H7 (cell line): Measurements from ENCODE around the gene NLK. TPM values are rescaled to one million over a fixed set of nuclear protein-coding genes. Genes with fewer than 3 reads are reported as not detected.
"Not testable (repeated sequence)": the region's sequence is repeated elsewhere in the genome, so short reads cannot be mapped to it uniquely, and the experiment has no call there.

Experiments
- DNase-seq: peaks from one replicate; pipeline ENCODE4 v3.0.0; 2012
- H3K27me3 ChIP-seq: 2 replicates; pipeline ENCODE4 v1.6.0; 2011; ENCODE audit warnings: mild to moderate bottlenecking, low read length; ENCODE audit not compliant: control insufficient read depth, insufficient read depth
- H3K36me3 ChIP-seq: replicated peaks from 2 replicates; pipeline ENCODE4 v1.5.1; 2011; ENCODE audit warnings: low read length; ENCODE audit not compliant: control insufficient read depth, insufficient read depth
- H3K4me3 ChIP-seq: 2 replicates; pipeline ENCODE4 v1.5.1; 2011; ENCODE audit warnings: low read depth, mild to moderate bottlenecking, control low read depth, low read length, moderate library complexity; ENCODE audit not compliant: insufficient read depth
- total RNA-seq: library from RNA; depleted of rRNA; stranded (reverse); fragments of >200 nt; shearing (Covaris generic); gene quantifications from 2 replicates; pipeline ENCODE4 v1.2.3, GENCODE V29; 2014

Gene NLK
- total RNA-seq, 1 experiment from 2014 or later: 20.4 TPM

DNA sequence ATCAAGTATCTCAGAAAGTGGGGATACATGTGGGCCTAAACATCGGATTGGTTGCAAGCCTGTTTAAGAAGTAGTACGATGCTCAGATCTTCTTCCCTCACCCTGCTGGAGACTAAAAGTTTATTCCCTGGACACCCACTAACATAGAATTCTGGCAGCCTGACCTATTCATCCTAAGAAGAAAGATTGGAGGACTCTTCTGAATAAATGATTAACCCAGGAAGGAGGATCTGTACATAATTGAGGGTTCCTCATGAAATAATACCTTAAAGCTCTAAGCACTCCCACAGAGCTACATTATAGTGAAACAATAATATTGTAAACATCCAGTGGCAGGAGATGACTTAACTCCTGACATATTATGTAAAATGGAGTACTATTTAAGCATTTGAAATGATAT lies 111.7 kb downstream of the NLK start:
- Histone ChIP-seq H3K4me3 (no peak overlapping the region), H3K27me3 (no peaks in the 10 kb centered on the region), H3K36me3 (no peaks in the 10 kb centered on the region; the same call in 1 of the 2 replicates)
- DNase-seq: no peak

DNA sequence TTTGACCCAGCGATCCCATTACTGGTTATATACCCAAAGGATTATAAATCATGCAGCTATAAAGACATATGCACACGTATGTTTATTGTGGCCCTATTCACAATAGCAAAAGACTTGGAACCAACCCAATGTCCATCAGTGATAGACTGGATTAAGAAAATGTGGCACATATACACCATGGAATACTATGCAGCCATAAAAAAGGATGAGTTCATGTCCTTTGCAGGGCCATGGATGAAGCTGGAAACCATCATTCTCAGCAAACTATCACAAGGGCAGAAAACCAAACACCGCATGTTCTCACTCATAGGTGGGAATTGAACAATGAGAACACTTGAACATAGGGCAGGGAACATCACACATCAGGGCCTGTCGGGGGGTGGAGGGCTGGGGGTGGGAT lies 112.9 kb downstream of the NLK start:
- not testable (repeated sequence) for DNase-seq, H3K27me3 ChIP-seq, H3K36me3 ChIP-seq

DNA sequence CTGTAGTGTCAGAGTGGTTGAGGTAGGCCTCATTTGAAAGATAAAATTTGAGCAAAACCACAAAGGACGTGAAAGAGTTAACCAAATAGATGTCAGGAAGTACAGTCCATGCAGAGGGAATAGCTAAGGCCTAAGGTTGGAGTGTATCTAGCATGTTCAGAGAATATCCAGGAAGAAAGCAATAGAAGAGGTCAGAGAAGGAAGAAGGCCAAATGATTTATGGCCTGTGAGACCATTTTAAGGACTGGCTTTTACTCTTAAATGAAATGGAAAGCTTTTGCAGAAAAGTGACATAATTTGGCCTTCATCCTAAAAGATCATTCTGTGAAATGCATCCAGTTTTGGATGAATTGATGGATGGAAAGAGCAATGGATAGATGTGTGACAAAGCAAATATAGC lies 116.5 kb downstream of the NLK start:
- Histone ChIP-seq H3K36me3 (no peaks in the 10 kb centered on the region; the same call in 1 of the 2 replicates), H3K27me3 (no peaks in the 10 kb centered on the region), H3K4me3 (no peak overlapping the region)
- DNase-seq: no peak

More for the DNA sequence above, 112.9 kb downstream of the NLK start:
- not testable (repeated sequence) for H3K4me3 ChIP-seq

DNA sequence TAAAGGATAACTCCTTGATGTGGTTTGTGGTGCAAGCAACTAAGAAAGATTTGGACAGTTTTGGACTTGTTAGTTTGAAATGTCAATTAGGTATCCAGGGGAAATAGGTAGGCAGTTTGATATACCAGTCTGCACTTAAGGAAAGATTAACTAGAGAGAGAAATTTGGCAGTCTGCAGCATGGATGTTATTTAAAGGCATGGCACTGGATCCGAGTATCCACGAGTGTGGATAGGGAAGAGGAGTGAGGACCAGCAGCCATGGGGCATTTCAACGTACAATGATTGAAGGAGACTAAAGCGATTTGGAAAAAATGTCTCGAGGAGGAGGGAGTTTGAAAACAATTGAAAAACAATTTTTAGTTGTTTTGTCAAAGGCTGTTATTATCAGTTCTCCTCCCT lies 117.4 kb downstream of the NLK start:
- DNase-seq: no peak
- Histone ChIP-seq H3K36me3 (no peaks in the 10 kb centered on the region), H3K4me3 (no peak overlapping the region), H3K27me3 (no peaks in the 10 kb centered on the region)

DNA sequence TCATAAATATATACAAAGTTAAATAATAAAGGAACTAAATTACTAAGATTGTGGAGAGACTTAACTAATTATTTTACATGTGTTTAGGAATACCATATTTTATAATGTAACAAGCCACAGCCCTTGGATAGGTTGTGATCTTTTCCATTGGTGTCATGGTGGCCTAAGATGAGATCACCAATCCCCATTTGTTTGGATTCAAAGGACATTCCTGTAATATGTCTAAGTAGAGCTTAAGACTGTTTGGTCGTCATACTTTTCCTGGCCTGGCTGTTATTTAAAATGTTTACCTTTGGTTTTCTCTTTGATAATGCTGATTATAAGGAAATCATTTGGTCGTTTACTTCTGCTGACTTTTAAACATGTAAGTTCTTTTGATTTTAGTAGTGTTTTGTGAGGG lies 118.1 kb downstream of the NLK start:
- DNase-seq: no peak
- H3K27me3 ChIP-seq: no peaks in the 10 kb centered on the region
- no peak overlapping the region for H3K4me3 ChIP-seq
- H3K36me3 ChIP-seq: no peaks in the 10 kb centered on the region

DNA sequence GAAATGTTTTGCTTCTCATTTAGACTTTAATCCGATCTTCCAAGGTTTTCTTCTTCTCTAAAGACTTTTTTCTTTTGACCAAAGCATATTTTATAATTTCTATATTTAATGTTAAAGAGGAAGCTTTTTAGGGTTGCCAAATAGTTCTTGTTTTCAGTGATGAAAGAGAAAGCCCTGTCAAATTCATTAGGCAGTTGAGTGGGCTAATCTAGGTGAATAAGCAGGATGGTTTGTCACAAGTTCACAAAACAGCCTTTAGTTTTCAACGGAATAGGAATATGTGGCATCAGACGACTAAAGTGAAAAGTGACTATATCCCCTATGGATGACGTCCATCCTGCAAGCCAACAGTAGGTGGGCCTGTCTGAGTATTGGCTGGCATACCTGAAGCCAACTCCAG lies 118.8 kb downstream of the NLK start:
- Histone ChIP-seq H3K4me3 (no peak overlapping the region), H3K36me3 (no peaks in the 10 kb centered on the region), H3K27me3 (no peaks in the 10 kb centered on the region)
- DNase-seq: no peak

DNA sequence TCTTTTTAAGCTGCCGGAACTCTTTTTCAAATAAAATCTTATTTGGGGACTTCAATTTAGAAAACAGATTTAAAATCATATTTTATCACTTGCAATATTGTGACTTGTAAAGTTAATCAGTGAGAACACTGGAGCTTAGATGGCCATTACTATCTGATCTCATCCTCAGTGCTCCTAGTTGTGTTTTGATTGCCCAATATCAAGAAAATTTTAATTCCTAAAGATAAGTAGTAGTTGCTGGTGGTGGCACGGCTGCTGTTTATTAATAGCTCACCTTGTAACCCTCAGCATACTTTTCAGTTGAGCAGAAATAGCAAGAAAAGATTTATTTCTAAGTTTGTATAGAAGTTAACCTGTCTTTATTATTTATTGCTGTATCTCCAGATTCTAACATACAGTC lies 124.0 kb downstream of the NLK start:
- DNase-seq: no peak
- H3K4me3 ChIP-seq: no peak overlapping the region
- peaks cover 2% of the 10 kb centered on the region; the same call in 1 of the 2 replicates for H3K36me3 ChIP-seq
- H3K27me3 ChIP-seq: no peaks in the 10 kb centered on the region

DNA sequence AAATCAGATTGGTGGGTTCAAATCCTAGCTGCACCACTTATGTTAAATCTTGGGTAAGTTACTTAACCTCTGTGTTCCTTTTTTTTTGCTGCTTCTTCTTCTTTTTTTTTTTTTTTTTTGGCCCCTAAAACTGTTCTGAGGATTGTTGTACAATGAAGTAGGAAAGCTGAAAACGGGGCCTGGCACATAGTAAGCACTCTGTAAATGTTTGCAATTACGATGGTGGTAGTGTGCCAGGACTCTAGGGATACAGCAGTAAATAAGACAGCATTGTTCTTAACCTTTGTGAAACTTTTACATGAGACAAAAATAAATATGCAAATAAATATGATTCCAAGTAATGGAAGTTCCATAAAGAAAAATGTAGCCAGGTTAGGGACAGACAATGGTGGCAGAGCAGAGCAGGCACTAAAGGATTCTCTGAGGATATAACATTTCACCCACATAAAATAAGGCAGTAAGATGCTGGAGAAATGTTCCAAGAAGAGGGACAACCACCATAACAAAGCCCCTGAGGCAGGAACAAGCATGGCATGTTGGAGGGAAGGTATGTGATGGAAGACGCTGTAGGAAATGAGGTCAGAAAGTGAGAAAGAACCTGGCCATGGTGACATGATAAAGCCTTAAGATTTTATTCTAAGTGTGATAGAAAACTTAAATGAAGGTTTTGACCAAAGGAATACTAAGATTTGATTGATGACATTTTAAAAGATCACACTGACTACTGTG lies 127.3 kb downstream of the NLK start:
- Histone ChIP-seq H3K36me3 (peaks cover 2% of the 10 kb centered on the region; the same call in 1 of the 2 replicates), H3K27me3 (no peaks in the 10 kb centered on the region), H3K4me3 (no peak overlapping the region)
- no peak for DNase-seq

DNA sequence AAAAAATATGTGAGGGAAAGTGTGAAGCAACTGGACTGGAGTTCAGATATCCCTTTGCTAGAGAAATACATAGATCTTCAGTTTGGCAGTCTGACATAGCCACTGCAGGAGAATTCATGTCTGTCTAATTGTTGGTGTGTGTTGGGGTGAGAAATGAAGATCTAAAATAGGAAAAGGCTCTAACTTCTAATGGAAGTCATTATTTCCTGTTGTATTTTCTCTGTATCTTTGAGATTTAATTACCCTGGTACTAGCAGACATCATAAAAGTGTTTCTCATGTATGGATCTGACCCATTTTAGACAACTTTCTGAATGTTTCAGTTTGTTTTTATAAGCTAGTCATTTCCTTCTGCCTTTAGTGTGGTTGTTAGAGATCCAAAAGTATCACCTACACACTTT lies 128.3 kb downstream of the NLK start:
- H3K36me3 ChIP-seq: peaks cover 2% of the 10 kb centered on the region; the same call in 1 of the 2 replicates
- no peak overlapping the region for H3K4me3 ChIP-seq
- no peak for DNase-seq
- no peaks in the 10 kb centered on the region for H3K27me3 ChIP-seq

DNA sequence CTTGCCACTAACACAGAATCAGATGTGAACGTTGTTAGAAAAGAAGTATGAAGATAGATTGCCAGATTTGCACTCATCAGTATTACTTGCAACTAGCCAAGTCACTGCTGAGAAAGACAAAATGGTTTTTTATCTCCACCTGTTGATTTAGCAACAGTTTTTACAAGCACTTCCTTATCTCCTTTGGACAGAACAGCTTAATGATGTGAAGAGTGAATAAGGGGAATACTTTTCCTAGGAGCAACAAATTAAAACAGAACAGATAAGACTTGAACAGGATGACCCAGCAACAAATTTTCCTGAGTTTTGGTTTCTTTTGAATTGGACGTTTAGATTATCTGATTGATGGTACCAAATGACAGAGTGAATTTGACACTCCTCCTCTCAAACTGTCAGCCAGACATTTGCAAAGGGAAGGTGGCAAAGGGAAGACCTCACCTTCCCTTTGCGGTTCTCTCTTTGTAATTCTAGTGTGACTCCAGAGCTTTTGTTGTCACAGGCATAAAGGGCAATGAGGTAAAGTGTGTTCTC lies 130.6 kb downstream of the NLK start:
- Histone ChIP-seq H3K27me3 (no peaks in the 10 kb centered on the region), H3K4me3 (no peak overlapping the region), H3K36me3 (peaks cover 2% of the 10 kb centered on the region; the same call in 1 of the 2 replicates)
- peak; percentile 33 for DNase-seq

DNA sequence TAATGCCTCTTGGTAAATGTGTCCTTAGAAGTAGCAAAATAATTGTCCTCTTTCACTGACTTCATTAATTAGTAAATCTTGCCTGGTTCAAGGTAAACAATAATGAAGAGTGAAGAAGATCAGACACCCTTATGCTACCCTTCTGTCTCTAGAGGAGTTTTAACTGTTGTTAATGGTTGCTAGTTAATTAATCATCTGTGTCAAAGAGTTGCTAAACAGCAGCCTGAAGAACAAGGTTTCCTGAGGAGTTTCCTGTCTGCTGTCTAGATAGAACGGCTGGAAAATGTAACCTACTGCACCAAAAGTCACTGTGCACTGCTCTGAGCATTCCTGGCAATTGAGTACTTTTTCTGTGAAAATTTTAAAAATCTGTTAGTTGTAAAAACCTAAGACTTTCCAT lies 131.3 kb downstream of the NLK start:
- H3K27me3 ChIP-seq: no peaks in the 10 kb centered on the region
- no peaks in the 10 kb centered on the region; the same call in 1 of the 2 replicates for H3K36me3 ChIP-seq
- no peak overlapping the region for H3K4me3 ChIP-seq
- no peak for DNase-seq

DNA sequence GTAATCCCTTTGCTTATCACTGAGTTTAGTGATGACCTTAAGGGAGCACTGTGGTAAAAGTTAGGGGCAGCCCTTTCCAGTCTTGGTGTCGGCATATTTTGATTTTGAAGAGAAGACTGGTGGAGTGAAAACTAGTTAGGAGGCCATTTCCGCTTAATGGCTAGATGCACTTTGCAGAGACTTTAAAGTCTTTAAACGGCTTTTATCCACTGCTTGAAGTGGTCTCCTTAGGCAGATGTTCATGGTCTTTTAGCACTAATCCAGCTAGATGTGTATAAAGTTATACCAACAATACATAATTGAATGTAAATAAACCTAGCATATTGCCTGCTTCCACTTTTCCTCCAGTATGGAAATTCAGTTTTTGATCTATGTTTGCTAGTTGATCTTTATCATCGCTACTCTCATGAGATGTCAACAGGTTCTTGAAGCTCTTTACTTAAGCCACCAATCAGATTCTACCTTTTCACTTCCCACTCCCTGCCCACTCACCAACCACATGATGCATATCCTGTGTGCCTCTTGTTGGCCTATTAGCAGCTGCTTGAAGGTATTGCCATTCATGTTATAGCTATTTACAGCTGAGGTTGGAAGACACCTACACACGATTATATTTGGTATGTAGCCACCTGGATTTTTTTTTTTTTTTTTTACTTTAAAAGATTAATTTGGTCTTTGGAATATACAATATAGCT lies 132.0 kb downstream of the NLK start:
- H3K27me3 ChIP-seq: no peaks in the 10 kb centered on the region
- no peak overlapping the region for H3K4me3 ChIP-seq
- no peak for DNase-seq
- H3K36me3 ChIP-seq: no peaks in the 10 kb centered on the region

DNA sequence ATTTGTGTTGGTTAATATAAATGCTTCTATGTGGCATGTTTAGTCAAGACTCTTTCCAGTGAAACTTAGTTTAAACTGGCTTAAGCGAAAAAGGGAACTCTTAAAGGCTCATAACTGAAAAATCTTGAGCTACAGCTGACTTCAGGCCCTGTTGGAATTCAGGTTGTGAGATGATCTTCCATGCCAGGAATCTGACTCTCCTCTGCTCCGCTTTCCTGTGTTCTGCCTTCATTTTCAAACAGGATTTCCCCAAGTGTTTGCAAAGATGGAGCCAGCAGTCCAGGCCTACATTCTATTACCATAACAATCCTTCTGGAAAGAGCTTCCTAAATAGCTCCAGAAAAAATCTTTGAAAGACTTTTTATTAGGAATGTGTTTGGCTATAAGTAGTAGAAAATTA lies 134.9 kb downstream of the NLK start:
- H3K36me3 ChIP-seq: no peaks in the 10 kb centered on the region
- no peak overlapping the region for H3K4me3 ChIP-seq
- no peak for DNase-seq

DNA sequence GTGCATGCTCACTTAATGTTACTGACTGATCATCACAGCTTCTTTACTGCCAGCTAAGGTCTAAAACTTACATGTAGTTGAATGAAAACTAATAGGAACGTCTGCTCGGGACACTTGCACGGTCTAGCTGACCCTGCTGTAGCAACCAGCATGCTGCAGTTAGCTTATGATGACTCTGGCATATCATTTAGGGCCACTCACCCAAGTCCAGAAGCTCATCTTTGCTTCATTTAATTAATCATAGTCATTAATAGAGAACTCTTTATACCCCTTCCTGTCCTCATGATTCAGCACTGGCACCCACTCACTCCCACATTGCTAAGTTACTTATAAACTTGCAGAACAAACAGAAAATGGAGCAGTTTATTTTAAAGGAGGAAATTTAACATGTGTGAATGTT lies 136.3 kb downstream of the NLK start:
- H3K4me3 ChIP-seq: no peak overlapping the region
- no peak for DNase-seq
- no peaks in the 10 kb centered on the region for H3K27me3 ChIP-seq
- no peaks in the 10 kb centered on the region for H3K36me3 ChIP-seq

More for the DNA sequence above, 134.9 kb downstream of the NLK start:
- no peaks in the 10 kb centered on the region for H3K27me3 ChIP-seq

DNA sequence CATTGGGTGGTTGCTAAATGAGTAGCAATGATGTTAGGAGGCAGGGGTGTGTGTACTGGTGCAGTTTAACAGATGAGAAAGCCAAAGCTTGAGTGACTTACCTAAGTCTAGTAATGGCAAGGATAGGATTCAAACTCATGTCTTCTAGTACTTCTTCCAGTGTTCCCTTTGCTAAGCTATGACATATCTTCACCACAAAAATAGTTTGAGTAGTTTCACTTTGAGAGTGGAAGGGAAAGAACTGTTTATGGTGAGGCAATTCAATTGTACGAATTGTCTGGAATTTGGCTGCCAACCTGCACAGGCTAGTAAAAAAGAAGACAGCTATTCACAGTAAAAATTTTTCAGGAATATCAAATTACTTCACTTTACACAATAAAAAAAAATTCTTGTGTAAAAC lies 138.0 kb downstream of the NLK start:
- Histone ChIP-seq H3K36me3 (peaks cover 1% of the 10 kb centered on the region), H3K27me3 (no peaks in the 10 kb centered on the region), H3K4me3 (no peak overlapping the region)
- no peak for DNase-seq
